MCF 10A (cell line): Measurements from ENCODE around the gene RIMS4. TPM values are rescaled to one million over a fixed set of nuclear protein-coding genes. Genes with fewer than 3 reads are reported as not detected.

ENCODE experiments used
- BruUV-seq: library from RNA; stranded (reverse); fragments of 400-500 nt; replicated peaks from 2 replicates; lab custom pipeline; 2021; lab: Mats Ljungman, UMichigan
- CTCF ChIA-PET: fragments of 300-600 bp; sonication (Branson Sonifier 250); formaldehyde crosslinking; extraction: SDS; loops from one replicate; lab custom pipeline; 2021; ENCODE audit warnings: antibody characterized with exemption, inconsistent platforms; lab: Yijun Ruan, JAX
- POLR2A ChIA-PET: fragments of 300-600, 350-650 bp; sonication (Branson Sonifier 250); formaldehyde crosslinking; extraction: SDS; loops from one replicate; lab custom pipeline; 2020; ENCODE audit warnings: antibody characterized with exemption, inconsistent platforms; lab: Yijun Ruan, JAX
- DNase-seq: peaks from one replicate; pipeline ENCODE4 v3.0.0-alpha.2; 2018; ENCODE audit not compliant: unreplicated experiment
- H3K27ac Mint-ChIP-seq: one replicate; pipeline ENCODE4 v1.8.0; 2022; ENCODE audit warnings: mild to moderate bottlenecking, low read depth, mixed read lengths; ENCODE audit not compliant: unreplicated experiment
- H3K27me3 Mint-ChIP-seq: one replicate; pipeline ENCODE4 v1.8.0; 2022; ENCODE audit warnings: mixed read lengths; ENCODE audit not compliant: insufficient read depth, unreplicated experiment
- H3K36me3 Mint-ChIP-seq: one replicate; pipeline ENCODE4 v1.8.0; 2022; ENCODE audit warnings: mild to moderate bottlenecking, moderate library complexity, mixed read lengths; ENCODE audit not compliant: insufficient read depth, unreplicated experiment
- H3K4me1 Mint-ChIP-seq: one replicate; pipeline ENCODE4 v1.8.0; 2022; ENCODE audit warnings: mixed read lengths; ENCODE audit not compliant: insufficient read depth, unreplicated experiment
- H3K4me3 Mint-ChIP-seq: one replicate; pipeline ENCODE4 v1.8.0; 2022; ENCODE audit warnings: mild to moderate bottlenecking, moderate library complexity, mixed read lengths; ENCODE audit not compliant: unreplicated experiment
- H3K9me3 Mint-ChIP-seq: one replicate; pipeline ENCODE4 v1.8.0; 2022; ENCODE audit warnings: mixed read lengths; ENCODE audit not compliant: unreplicated experiment
- intact Hi-C: fragments of 100-400 bp; cut with micrococcal nuclease; formaldehyde crosslinking; loops from 2 replicates; pipeline ENCODE4 v1.14.1; 2022
- total RNA-seq: library from RNA; stranded (reverse); gene quantifications from 2 replicates; pipeline ENCODE4 v1.2.3, GENCODE V29; 2022
- TF ChIP-seq, protein P1 (sequence below): fragments of 200-600 bp; IDR thresholded peaks from one replicate; pipeline ENCODE4 v1.8.0; 2022; ENCODE audit warnings: antibody characterized with exemption, mild to moderate bottlenecking; ENCODE audit not compliant: unreplicated experiment

The RIMS4 gene
- total RNA-seq, 1 experiment from 2014 or later = not detected

DNA sequence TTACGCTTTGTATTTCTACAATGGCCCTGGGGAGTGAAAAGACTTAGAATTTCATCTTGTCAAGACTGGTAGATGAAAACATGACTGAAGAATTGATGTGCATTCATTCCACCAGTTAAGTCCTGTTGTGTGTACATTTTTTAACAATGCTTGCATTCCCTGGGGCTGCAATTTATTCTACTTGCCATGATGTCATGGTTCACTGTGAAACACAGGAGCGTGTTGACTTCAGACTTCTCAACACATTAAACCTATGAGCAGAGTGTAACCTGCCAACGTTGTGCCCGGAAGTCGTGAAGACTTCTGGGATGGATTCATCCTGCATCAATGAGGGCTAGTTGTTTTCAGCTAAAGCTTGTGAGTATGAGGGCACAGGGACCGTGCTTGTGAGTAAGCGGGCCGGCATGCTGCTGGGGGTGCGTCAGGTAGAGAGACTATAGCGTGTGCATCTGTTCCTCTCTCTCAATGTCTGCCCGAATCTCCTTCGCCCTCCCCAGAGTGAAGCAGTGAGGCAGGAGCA is 26.3 kb upstream of the RIMS4 start:
- TF ChIP-seq, protein P1, sequence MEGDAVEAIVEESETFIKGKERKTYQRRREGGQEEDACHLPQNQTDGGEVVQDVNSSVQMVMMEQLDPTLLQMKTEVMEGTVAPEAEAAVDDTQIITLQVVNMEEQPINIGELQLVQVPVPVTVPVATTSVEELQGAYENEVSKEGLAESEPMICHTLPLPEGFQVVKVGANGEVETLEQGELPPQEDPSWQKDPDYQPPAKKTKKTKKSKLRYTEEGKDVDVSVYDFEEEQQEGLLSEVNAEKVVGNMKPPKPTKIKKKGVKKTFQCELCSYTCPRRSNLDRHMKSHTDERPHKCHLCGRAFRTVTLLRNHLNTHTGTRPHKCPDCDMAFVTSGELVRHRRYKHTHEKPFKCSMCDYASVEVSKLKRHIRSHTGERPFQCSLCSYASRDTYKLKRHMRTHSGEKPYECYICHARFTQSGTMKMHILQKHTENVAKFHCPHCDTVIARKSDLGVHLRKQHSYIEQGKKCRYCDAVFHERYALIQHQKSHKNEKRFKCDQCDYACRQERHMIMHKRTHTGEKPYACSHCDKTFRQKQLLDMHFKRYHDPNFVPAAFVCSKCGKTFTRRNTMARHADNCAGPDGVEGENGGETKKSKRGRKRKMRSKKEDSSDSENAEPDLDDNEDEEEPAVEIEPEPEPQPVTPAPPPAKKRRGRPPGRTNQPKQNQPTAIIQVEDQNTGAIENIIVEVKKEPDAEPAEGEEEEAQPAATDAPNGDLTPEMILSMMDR = no peak
- Mint-ChIP-seq H3K36me3 (no peaks in the 10 kb centered on the region), H3K4me3 (no peak overlapping the region), H3K4me1 (no peaks in the 10 kb centered on the region), H3K27me3 (peaks cover 34% of the 10 kb centered on the region), H3K9me3 (no peaks in the 10 kb centered on the region), H3K27ac (no peak overlapping the region)
- ChIA-PET POLR2A (interaction anchor here (1.2 to 1.5 kb wide), 2 partner anchors 8 to 11 kb away, joined by 4 to 5 read pairs; no protein-coding TSS in a partner anchor), CTCF (interaction anchor here (0.7 to 2.7 kb wide), 3 partner anchors 10 to 89 kb away, joined by 4 to 16 read pairs (median 4); no protein-coding TSS in a partner anchor)
- no TSS peak for BruUV-seq
- DNase-seq = no peak
- intact Hi-C loops = no loop called here

DNA sequence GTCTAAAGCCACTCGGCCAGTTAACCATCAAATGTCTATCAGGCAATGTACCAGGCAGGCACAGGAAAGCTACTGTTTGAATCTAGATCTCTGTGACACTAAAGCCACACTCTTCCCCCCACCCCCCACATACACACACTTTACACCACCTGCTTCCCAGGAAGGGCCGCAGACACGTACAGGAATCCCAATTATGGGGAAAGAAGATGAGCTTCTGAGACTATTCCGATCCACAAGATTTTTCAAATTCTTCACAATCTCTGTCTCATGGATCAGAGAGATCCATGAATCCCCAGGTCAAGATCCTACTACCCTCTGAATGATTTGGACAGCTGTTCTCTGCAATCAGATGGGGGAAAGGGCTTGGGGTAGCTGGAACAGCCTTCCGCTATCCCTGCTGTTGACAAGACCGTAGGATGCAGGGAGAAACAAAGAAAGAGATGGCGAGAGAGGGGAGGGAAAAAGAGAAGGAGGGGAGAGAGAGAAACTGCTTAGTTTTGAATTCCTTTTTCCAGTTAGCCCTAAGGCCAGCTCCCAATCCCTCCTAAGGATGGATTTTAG is 25.4 kb upstream of the RIMS4 start:
- Mint-ChIP-seq H3K27me3 (peaks cover 34% of the 10 kb centered on the region), H3K9me3 (no peaks in the 10 kb centered on the region), H3K36me3 (no peaks in the 10 kb centered on the region), H3K4me1 (no peaks in the 10 kb centered on the region), H3K4me3 (no peak overlapping the region), H3K27ac (no peak overlapping the region)
- TF ChIP-seq, protein P1 = no peak
- BruUV-seq = no TSS peak
- intact Hi-C loops = no loop called here
- ChIA-PET CTCF (interaction anchor here (2.7 kb wide), 1 partner anchor 88 kb away, joined by 16 read pairs; no protein-coding TSS in a partner anchor), POLR2A (interaction anchor here (0.6 to 1.5 kb wide), 3 partner anchors 9 to 12 kb away, joined by 3 to 5 read pairs (median 4); no protein-coding TSS in a partner anchor)
- DNase-seq = no peak

DNA sequence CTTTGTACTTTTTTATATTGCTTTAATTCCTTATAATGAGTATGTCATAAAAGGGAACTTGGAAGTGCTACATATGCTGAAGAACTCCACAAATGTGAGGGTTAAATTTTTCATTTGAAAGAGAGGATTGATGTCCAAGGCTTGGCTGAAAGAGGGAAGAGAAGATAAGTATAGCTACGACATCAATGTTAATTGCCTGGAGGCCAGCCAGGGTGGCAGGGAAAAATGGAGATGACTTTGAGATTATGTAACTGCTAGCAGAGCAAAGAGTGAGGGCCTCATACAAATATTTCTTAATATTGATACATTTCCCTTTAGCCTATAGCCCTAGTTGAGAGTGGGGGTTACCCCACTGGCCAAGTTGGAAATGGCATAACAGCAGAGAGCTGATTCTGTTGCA is 24.8 kb upstream of the RIMS4 start:
- no peaks in the 10 kb centered on the region for H3K4me1 Mint-ChIP-seq
- peaks cover 34% of the 10 kb centered on the region for H3K27me3 Mint-ChIP-seq
- H3K4me3 Mint-ChIP-seq = no peak overlapping the region
- no peak for DNase-seq
- CTCF ChIA-PET = interaction anchor here (2.7 kb wide), 1 partner anchor 87 kb away, joined by 16 read pairs; no protein-coding TSS in a partner anchor
- H3K9me3 Mint-ChIP-seq = no peaks in the 10 kb centered on the region
- intact Hi-C loops = no loop called here
- no peak overlapping the region for H3K27ac Mint-ChIP-seq
- BruUV-seq = no TSS peak
- H3K36me3 Mint-ChIP-seq = no peaks in the 10 kb centered on the region
- TF ChIP-seq, protein P1 = no peak
- POLR2A ChIA-PET = interaction anchor here (1.5 kb wide), 1 partner anchor 9 kb away, joined by 5 read pairs; no protein-coding TSS in a partner anchor

DNA sequence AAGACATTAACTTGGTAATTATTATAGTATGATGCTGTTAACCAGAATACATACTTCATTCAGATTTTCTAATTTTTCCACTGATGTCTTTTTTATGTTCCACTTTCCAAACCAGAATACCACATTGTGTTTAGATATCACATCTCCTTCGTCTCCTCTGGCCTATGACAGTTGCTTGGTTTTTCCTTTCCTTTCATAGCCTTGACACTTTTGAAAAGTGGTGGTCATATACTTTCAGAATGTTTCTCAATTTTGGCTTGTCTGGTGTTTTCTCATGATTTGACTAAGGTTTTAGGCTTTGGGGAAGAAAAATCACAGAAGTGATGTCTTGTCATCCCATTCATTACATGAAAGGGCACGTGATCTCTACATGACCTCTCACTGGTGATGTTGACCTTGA is 24.3 kb upstream of the RIMS4 start:
- H3K27ac Mint-ChIP-seq = no peak overlapping the region
- intact Hi-C loops = no loop called here
- ChIA-PET POLR2A (no interaction called here), CTCF (interaction anchor here (2.7 kb wide), 1 partner anchor 87 kb away, joined by 16 read pairs; no protein-coding TSS in a partner anchor)
- H3K9me3 Mint-ChIP-seq = no peaks in the 10 kb centered on the region
- H3K4me1 Mint-ChIP-seq = no peaks in the 10 kb centered on the region
- TF ChIP-seq, protein P1 = no peak
- H3K36me3 Mint-ChIP-seq = no peaks in the 10 kb centered on the region
- no TSS peak for BruUV-seq
- H3K27me3 Mint-ChIP-seq = peaks cover 34% of the 10 kb centered on the region
- H3K4me3 Mint-ChIP-seq = no peak overlapping the region
- DNase-seq = no peak
